Gastrocnemius medialis (tissue), 4 donors: ENCODE measurements around the gene PRL.

Experiments used
- CTCF ChIP-seq, 5 experiments: fragments of 450-650 bp in 3 of 5; fragments of 200-600 bp in 2 of 5; sonication (generic) in 2 of 5; IDR thresholded peaks in 4 of 5; conservative IDR thresholded peaks in 1 of 5; 1 replicate in 4 of 5; 2 replicates in 1 of 5; pipeline ENCODE4 v1.5.1; 2016 to 2019; ENCODE audit warnings: antibody characterized with exemption in 5 of 5, mild to moderate bottlenecking in 3 of 5, moderate library complexity in 3 of 5
- POLR2A ChIP-seq, 2 donors: fragments of 450-650 bp; IDR thresholded peaks; one replicate each; pipeline ENCODE4 v1.6.1; 2017; ENCODE audit warnings: antibody characterized with exemption in 2 of 2, mild to moderate bottlenecking in 2 of 2, moderate library complexity in 2 of 2

- TF ChIP-seq POLR2A (IDR thresholded peaks at IDR 0.05) (no peak), CTCF (IDR thresholded peaks at IDR 0.05 in 4 of 5, conservative IDR thresholded peaks at IDR 0.05 in 1 of 5) (no peak)
Measured at GRCh38 chr6:22250486-22250885, 46.4 kb downstream of the PRL start.
